GM12878 (cell line): Measurements from ENCODE around the gene DDX56.

ENCODE experiments used
- BHLHE40 ChIP-seq, 2 experiments: fragments of 450-650 bp in 1 of 2; IDR thresholded peaks; 2 replicates each; pipeline ENCODE4 v1.6.1; 2011 to 2017; ENCODE audit warnings: low read depth in 2 of 2, borderline replicate concordance in 1 of 2, improper control_type of control experiment in 1 of 2, low read length in 1 of 2, mild to moderate bottlenecking in 1 of 2
- CTCF ChIP-seq, 3 experiments: IDR thresholded peaks in 2 of 3; conservative IDR thresholded peaks in 1 of 3; 2 replicates each; pipeline ENCODE4 v1.5.1; 2011; ENCODE audit warnings: low read depth in 3 of 3, low read length in 3 of 3, mild to moderate bottlenecking in 3 of 3, control low read depth in 2 of 3, moderate library complexity in 2 of 3, inconsistent platforms in 1 of 3, mixed read lengths in 1 of 3; ENCODE audit not compliant: control insufficient read depth in 2 of 3, insufficient read depth in 1 of 3; ENCODE audit errors: extremely low read depth in 1 of 3
- ESRRA ChIP-seq: IDR thresholded peaks from 2 replicates; pipeline ENCODE4 v1.6.1; 2012; ENCODE audit warnings: mild to moderate bottlenecking, low read length, improper control_type of control experiment
- POLR2A ChIP-seq: IDR thresholded peaks from 2 replicates; pipeline ENCODE4 v1.6.1; 2011; ENCODE audit warnings: low read depth, mild to moderate bottlenecking, low read length
- SMARCA5 ChIP-seq: fragments of 450-650 bp; IDR thresholded peaks from 2 replicates; pipeline ENCODE4 v1.6.1; 2017; ENCODE audit warnings: mild to moderate bottlenecking

- TF ChIP-seq BHLHE40 (IDR thresholded peaks at IDR 0.05; ENCODE audit: borderline replicate concordance in 1 of 2, low read depth in 2 of 2, low read length in 1 of 2) (no peak), SMARCA5 (no peak), POLR2A (no peak), ESRRA (no peak), CTCF (IDR thresholded peaks at IDR 0.05 in 2 of 3, conservative IDR thresholded peaks at IDR 0.05 in 1 of 3; ENCODE audit: control insufficient read depth in 2 of 3, extremely low read depth in 1 of 3, insufficient read depth in 1 of 3, low read depth in 3 of 3, low read length in 3 of 3) (no peak)
These were observed 35.4 kb upstream of the DDX56 start for GRCh38 chr7:44608916-44609648.
